Activated CD4-positive, alpha-beta T cell treated with anti-CD3 and anti-CD28 coated beads, Interleukin-2, Interleukin-6, amounts not matched to agents 100 ng/mL and 50 ng/mL, durations not matched to agents 16 hours and 8 hours (primary cell): ENCODE results near the gene WDR1.

Experiments
- DNase-seq: peaks from one replicate; pipeline ENCODE4 v3.0.0-alpha.2; 2020

The WDR1 gene

DNA sequence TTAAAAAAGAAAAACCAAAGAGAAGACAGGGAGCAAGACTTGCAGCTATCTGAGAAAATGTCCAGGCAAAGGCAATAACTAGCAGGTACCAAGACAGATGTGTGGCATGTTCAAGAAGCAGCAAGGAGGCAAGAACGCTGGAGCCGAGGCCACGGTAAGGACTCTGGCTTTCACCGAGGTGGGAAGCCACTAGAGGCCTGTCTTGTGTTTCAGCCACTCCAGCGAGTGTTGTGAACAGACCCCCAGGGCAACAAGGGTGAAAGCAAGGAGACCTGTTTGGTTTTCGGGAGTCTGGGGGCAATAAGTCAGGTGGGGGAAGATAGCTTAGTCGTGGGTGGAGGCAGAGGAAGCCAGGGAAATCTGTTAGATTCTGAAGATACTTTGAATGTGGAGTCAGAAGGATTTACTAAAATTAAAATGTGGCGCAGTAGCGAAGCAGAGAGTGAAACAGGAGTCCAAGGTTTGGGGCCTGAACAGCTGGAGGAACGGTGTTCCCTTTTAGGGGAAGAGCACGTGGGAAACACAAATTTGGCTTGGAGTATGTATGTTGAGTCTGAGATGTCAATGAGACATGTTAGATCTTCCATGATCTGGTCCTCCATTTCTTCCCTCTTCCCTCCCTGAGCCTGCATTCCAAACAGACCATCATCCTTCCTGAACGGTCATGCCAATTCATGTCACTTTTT is 3.1 kb downstream of the WDR1 start:
- no peak for DNase-seq

DNA sequence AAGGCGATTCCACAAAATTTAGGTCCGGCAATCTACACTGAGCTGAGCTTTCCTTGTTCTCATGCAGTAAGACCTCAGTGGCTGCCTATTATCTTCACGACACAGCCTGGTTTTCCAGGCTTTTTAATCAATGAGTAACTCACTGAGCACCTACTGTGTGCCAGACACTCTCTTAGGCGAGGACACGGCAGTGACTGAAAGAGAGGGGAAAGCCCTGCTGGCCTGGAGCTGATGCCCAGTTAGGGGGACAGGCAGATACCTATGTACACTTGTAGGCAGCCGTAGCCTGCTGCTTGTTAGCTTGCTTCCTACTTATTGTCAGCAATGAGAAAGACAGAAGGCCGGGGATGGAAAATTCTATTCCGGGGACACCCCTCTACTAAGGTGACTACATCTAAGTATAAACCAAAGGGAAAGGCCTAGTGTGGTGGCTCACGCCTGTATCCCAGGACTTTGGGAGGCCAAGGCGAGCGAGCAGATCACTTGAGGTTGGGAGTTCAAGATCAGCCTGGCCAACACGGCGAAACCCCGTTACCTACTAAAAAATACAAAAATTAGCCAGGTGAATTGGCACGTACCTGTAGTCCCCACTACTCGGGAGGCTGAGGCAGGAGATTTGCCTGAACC is 3.8 kb downstream of the WDR1 start:
- no peak for DNase-seq

- no peak for DNase-seq
Measured at GRCh38 chr4:10111067-10111801, 5.4 kb downstream of the WDR1 start.

- no peak for DNase-seq
Measured at GRCh38 chr4:10109995-10110670, 6.5 kb downstream of the WDR1 start.

GRCh38 chr4:10108818-10109783 is 7.5 kb downstream of the WDR1 start:
- DNase-seq: peak; percentile 46

DNA sequence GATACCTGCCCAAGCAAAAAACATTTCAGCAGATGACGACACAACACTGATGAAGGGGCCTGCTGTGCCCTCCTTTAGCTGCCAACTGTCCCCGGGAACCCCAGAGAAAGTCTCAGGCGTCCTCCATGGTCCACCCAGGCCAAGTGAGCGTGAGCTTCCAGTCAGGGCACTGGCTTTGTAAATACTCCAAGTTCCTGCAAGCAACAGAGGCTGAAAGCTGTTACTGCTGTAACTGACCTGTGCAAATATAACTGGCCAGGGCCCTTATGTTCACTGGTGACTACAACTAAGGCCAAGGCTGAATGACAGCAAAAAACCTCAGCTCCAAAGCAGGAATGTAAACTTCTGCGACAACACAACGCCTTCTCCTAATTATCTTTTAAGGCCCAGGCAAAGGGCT is 8.2 kb downstream of the WDR1 start:
- DNase-seq: no peak

- no peak for DNase-seq
Measured at GRCh38 chr4:10107111-10108091, 9.2 kb downstream of the WDR1 start.

GRCh38 chr4:10106421-10107039 is 10.1 kb downstream of the WDR1 start:
- peak; percentile 87 for DNase-seq

- no peak for DNase-seq
Measured at GRCh38 chr4:10105920-10106319, 10.7 kb downstream of the WDR1 start.

- no peak for DNase-seq
Measured at GRCh38 chr4:10105421-10105820, 11.2 kb downstream of the WDR1 start.

GRCh38 chr4:10104991-10105276 is 11.7 kb downstream of the WDR1 start:
- no peak for DNase-seq

GRCh38 chr4:10104211-10104990 is 12.2 kb downstream of the WDR1 start:
- DNase-seq: no peak

DNA sequence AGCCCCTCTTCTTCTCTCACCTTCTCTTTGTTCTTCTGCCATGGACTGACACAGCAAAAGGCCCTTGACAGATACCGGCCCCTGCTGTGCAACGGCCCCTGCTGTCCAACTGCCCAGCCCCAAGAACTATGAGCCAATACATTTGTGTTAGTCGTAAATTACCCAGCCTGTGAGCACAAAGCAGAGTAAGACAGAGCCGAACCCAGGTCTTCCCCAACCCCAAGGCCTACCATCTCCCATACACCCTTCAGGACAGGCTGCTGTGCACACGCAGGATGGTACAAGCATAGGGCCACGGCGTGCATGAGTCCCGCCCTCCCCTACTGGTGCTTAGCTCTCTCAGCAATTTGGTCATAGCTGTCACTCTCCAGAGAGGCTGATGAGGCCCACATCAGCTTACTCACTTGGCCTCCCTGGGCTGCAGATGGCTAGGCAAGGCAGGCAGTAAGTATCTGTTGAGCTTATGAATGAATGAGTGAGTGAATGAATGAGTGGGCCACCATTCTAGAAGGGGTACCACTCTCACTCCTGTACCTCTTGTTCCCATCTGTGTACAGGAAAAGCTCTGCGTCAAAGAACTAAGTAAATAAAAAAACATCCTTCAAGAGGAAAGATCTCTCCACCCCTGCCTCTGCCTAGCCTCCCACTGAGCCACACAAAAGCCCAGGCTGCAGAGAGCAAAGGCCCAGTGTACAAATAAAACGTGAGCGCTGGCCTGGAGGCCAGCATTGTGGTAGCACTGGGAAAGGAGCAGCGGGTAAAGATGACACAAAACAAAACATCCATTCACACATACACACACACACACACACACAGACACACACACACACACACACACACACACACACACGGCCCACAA is 13.9 kb downstream of the WDR1 start:
- no peak for DNase-seq

DNA sequence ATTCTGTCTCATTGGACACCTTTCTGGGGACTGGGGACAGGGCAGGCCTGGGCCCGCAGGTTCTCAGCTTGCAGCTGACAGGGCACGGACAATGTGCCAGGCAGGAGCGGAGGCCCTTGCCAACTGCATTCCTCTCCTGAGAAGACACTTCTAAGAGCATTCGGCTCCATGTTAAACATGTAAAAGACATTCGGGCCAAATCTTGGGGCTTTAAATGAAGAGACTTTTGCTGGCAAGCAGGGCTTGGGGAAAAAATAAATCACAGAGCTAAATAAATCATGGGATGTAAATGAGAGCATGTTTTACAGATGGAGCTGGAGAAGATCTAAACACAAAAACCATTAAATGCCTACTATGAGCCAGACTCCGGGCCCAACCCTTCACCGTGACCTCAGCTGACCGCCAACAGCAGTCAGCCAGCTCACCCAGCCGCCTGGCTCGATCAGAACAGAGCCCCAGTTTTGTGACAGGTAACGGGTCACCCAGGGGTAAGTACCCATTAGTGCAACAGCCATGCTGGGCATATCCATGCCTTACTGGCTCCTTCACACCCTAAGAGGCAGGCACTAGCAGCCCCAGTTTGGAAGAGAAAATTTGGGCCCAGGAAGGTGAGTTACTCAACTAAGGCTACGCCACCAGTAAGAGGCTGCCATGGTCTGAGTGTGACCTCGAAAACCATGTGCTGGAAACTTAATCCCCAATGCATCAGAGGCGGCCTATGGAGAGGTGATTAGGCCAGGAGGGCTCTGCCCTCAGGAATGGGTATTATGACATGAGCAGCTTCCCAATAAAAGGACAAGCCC is 14.7 kb downstream of the WDR1 start:
- no peak for DNase-seq

- DNase-seq: peak; percentile 46
Measured at GRCh38 chr4:10100734-10101216, 15.8 kb downstream of the WDR1 start.

GRCh38 chr4:10099499-10100325 is 16.9 kb downstream of the WDR1 start:
- DNase-seq: peak; percentile 55

GRCh38 chr4:10098780-10099160 is 17.8 kb downstream of the WDR1 start:
- DNase-seq: peak; percentile 69
